GM23338 (cell line): ENCODE data around the gene MPP2.

ENCODE experiments used
- CREB1 ChIP-seq: fragments of 250-450 bp; sonication (Bioruptor Pico); IDR thresholded peaks from 2 replicates; pipeline ENCODE4 v1.5.0; 2020; ENCODE audit warnings: low read depth, mild to moderate bottlenecking, moderate library complexity
- EZH2 ChIP-seq: fragments of 200-600 bp; sonication (generic); IDR thresholded peaks from one replicate; pipeline ENCODE4 v1.8.0; 2017; ENCODE audit warnings: antibody characterized with exemption, mild to moderate bottlenecking, low read depth; ENCODE audit not compliant: unreplicated experiment
- EZH2phosphoT487 ChIP-seq: fragments of 200-600 bp; sonication (generic); IDR thresholded peaks from one replicate; pipeline ENCODE4 v1.8.1; 2018; ENCODE audit warnings: antibody characterized with exemption; ENCODE audit not compliant: unreplicated experiment
- JUNB ChIP-seq: IDR thresholded peaks from one replicate; pipeline ENCODE4 v1.6.1; 2016; ENCODE audit warnings: antibody characterized with exemption; ENCODE audit not compliant: unreplicated experiment
- NANOG ChIP-seq: IDR thresholded peaks from 2 replicates; pipeline ENCODE4 v1.6.1; 2016; ENCODE audit warnings: antibody characterized with exemption, borderline replicate concordance
- POLR2AphosphoS5 ChIP-seq: IDR thresholded peaks from 2 replicates; pipeline ENCODE4 v1.6.1; 2016; ENCODE audit warnings: antibody characterized with exemption, low read depth
- STAT1 ChIP-seq: IDR thresholded peaks from one replicate; pipeline ENCODE4 v1.6.1; 2016; ENCODE audit warnings: antibody characterized with exemption; ENCODE audit not compliant: unreplicated experiment
- ZNF114 ChIP-seq: fragments of 250-450 bp; sonication (Bioruptor Pico); IDR thresholded peaks from 2 replicates; pipeline ENCODE4 v1.5.0; 2020; ENCODE audit warnings: mild to moderate bottlenecking, moderate library complexity
- ZNF331 ChIP-seq: fragments of 250-450 bp; sonication (Bioruptor Pico); IDR thresholded peaks from 2 replicates; pipeline ENCODE4 v1.5.0; 2020; ENCODE audit warnings: low read depth, mild to moderate bottlenecking, moderate library complexity
- TF ChIP-seq, protein P1 (sequence below), 2 experiments: fragments of 200-600 bp in 1 of 2; sonication (generic) in 1 of 2; conservative IDR thresholded peaks; 2 replicates each; pipeline versions ENCODE4 v1.5.1 to v1.6.1; 2016 to 2017; ENCODE audit warnings: antibody characterized with exemption in 2 of 2, low read depth in 2 of 2, mild to moderate bottlenecking in 2 of 2, moderate library complexity in 1 of 2
- TF ChIP-seq, protein P2 (sequence below): IDR thresholded peaks from one replicate; pipeline ENCODE4 v1.6.1; 2018; ENCODE audit warnings: antibody characterized with exemption; ENCODE audit not compliant: unreplicated experiment
- TF ChIP-seq, protein P3 (sequence below): IDR thresholded peaks from 2 replicates; pipeline ENCODE4 v1.6.1; 2016; ENCODE audit warnings: antibody characterized with exemption
- TF ChIP-seq, protein P4 (sequence below): fragments of 250-450 bp; sonication (Bioruptor Pico); IDR thresholded peaks from 2 replicates; pipeline ENCODE4 v1.5.0; 2020; ENCODE audit warnings: mild to moderate bottlenecking, moderate library complexity

DNA sequence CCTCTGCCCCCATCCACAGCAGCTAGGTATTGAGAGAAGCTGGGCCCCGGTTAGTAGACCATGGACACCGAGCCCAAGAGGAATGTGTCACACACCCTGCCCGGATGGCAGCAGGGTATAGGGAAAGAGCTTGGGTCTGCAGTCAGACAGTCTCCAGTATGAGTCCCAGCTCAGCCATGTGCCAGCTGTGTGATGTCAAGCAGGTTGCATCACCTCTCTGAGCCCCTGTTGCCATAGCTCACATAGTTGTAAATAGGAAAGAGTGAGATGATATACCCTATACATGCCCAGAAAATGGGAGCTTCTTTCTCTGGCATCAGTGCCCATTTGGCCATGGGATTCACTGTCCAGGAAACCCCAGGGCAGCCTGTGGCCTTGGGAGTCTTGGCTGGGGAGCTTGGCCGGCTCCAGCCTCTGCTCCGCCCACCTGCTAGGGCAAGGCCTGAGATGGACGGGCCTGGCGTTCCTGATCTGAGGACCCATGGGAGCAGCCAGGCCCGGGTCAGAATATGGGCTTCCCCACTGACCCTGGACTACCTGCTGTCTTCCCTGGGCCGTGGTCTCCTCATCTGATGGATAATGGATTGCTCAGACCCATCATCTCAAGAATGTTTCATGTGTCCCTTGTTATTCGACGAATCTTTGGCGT is 47.1 kb downstream of the MPP2 start:
- TF ChIP-seq CREB1 (CRISPR knock-in tag) (no peak), EZH2 (no peak), POLR2AphosphoS5 (no peak), EZH2phosphoT487 (no peak), ZNF114 (CRISPR knock-in tag) (no peak), STAT1 (no peak), NANOG (no peak), JUNB (no peak), ZNF331 (no peak)
- TF ChIP-seq, protein P1, sequence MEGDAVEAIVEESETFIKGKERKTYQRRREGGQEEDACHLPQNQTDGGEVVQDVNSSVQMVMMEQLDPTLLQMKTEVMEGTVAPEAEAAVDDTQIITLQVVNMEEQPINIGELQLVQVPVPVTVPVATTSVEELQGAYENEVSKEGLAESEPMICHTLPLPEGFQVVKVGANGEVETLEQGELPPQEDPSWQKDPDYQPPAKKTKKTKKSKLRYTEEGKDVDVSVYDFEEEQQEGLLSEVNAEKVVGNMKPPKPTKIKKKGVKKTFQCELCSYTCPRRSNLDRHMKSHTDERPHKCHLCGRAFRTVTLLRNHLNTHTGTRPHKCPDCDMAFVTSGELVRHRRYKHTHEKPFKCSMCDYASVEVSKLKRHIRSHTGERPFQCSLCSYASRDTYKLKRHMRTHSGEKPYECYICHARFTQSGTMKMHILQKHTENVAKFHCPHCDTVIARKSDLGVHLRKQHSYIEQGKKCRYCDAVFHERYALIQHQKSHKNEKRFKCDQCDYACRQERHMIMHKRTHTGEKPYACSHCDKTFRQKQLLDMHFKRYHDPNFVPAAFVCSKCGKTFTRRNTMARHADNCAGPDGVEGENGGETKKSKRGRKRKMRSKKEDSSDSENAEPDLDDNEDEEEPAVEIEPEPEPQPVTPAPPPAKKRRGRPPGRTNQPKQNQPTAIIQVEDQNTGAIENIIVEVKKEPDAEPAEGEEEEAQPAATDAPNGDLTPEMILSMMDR (conservative IDR thresholded peaks at IDR 0.05; ENCODE audit: low read depth in 2 of 2), result no peak
- TF ChIP-seq, protein P2, sequence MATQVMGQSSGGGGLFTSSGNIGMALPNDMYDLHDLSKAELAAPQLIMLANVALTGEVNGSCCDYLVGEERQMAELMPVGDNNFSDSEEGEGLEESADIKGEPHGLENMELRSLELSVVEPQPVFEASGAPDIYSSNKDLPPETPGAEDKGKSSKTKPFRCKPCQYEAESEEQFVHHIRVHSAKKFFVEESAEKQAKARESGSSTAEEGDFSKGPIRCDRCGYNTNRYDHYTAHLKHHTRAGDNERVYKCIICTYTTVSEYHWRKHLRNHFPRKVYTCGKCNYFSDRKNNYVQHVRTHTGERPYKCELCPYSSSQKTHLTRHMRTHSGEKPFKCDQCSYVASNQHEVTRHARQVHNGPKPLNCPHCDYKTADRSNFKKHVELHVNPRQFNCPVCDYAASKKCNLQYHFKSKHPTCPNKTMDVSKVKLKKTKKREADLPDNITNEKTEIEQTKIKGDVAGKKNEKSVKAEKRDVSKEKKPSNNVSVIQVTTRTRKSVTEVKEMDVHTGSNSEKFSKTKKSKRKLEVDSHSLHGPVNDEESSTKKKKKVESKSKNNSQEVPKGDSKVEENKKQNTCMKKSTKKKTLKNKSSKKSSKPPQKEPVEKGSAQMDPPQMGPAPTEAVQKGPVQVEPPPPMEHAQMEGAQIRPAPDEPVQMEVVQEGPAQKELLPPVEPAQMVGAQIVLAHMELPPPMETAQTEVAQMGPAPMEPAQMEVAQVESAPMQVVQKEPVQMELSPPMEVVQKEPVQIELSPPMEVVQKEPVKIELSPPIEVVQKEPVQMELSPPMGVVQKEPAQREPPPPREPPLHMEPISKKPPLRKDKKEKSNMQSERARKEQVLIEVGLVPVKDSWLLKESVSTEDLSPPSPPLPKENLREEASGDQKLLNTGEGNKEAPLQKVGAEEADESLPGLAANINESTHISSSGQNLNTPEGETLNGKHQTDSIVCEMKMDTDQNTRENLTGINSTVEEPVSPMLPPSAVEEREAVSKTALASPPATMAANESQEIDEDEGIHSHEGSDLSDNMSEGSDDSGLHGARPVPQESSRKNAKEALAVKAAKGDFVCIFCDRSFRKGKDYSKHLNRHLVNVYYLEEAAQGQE, result no peak
- TF ChIP-seq, protein P3, sequence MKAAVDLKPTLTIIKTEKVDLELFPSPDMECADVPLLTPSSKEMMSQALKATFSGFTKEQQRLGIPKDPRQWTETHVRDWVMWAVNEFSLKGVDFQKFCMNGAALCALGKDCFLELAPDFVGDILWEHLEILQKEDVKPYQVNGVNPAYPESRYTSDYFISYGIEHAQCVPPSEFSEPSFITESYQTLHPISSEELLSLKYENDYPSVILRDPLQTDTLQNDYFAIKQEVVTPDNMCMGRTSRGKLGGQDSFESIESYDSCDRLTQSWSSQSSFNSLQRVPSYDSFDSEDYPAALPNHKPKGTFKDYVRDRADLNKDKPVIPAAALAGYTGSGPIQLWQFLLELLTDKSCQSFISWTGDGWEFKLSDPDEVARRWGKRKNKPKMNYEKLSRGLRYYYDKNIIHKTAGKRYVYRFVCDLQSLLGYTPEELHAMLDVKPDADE, result no peak
- TF ChIP-seq, protein P4, sequence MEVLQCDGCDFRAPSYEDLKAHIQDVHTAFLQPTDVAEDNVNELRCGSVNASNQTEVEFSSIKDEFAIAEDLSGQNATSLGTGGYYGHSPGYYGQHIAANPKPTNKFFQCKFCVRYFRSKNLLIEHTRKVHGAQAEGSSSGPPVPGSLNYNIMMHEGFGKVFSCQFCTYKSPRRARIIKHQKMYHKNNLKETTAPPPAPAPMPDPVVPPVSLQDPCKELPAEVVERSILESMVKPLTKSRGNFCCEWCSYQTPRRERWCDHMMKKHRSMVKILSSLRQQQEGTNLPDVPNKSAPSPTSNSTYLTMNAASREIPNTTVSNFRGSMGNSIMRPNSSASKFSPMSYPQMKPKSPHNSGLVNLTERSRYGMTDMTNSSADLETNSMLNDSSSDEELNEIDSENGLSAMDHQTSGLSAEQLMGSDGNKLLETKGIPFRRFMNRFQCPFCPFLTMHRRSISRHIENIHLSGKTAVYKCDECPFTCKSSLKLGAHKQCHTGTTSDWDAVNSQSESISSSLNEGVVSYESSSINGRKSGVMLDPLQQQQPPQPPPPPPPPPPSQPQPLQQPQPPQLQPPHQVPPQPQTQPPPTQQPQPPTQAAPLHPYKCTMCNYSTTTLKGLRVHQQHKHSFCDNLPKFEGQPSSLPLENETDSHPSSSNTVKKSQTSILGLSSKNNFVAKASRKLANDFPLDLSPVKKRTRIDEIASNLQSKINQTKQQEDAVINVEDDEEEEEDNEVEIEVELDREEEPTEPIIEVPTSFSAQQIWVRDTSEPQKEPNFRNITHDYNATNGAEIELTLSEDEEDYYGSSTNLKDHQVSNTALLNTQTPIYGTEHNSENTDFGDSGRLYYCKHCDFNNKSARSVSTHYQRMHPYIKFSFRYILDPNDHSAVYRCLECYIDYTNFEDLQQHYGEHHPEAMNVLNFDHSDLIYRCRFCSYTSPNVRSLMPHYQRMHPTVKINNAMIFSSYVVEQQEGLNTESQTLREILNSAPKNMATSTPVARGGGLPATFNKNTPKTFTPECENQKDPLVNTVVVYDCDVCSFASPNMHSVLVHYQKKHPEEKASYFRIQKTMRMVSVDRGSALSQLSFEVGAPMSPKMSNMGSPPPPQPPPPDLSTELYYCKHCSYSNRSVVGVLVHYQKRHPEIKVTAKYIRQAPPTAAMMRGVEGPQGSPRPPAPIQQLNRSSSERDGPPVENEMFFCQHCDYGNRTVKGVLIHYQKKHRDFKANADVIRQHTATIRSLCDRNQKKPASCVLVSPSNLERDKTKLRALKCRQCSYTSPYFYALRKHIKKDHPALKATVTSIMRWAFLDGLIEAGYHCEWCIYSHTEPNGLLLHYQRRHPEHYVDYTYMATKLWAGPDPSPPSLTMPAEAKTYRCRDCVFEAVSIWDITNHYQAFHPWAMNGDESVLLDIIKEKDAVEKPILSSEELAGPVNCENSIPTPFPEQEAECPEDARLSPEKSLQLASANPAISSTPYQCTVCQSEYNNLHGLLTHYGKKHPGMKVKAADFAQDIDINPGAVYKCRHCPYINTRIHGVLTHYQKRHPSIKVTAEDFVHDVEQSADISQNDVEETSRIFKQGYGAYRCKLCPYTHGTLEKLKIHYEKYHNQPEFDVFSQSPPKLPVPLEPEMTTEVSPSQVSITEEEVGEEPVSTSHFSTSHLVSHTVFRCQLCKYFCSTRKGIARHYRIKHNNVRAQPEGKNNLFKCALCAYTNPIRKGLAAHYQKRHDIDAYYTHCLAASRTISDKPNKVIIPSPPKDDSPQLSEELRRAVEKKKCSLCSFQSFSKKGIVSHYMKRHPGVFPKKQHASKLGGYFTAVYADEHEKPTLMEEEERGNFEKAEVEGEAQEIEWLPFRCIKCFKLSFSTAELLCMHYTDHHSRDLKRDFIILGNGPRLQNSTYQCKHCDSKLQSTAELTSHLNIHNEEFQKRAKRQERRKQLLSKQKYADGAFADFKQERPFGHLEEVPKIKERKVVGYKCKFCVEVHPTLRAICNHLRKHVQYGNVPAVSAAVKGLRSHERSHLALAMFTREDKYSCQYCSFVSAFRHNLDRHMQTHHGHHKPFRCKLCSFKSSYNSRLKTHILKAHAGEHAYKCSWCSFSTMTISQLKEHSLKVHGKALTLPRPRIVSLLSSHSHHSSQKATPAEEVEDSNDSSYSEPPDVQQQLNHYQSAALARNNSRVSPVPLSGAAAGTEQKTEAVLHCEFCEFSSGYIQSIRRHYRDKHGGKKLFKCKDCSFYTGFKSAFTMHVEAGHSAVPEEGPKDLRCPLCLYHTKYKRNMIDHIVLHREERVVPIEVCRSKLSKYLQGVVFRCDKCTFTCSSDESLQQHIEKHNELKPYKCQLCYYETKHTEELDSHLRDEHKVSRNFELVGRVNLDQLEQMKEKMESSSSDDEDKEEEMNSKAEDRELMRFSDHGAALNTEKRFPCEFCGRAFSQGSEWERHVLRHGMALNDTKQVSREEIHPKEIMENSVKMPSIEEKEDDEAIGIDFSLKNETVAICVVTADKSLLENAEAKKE (CRISPR knock-in tag), result no peak
